GM12878 (cell line): ENCODE results near the gene GTF3C1. TPM values are rescaled to one million over a fixed set of nuclear protein-coding genes. Genes with fewer than 3 reads are reported as not detected.

Experiments used
- ATAC-seq: fragments of 200-7000 bp; cut with Tn5 transposase; 3 replicates; pipeline ENCODE4 v1.9.1; 2020; ENCODE audit warnings: mild to moderate bottlenecking, moderate library complexity
- BruUV-seq: library from RNA; stranded (reverse); fragments of 400-500 nt; replicated peaks from 2 replicates; lab custom pipeline; 2021; lab: Mats Ljungman, UMichigan
- CTCF ChIA-PET: fragments of 300-600 bp; sonication (Branson Sonifier 250); formaldehyde crosslinking; extraction: SDS; loops from one replicate; lab custom pipeline; 2021; ENCODE audit warnings: inconsistent platforms; lab: Yijun Ruan, JAX
- POLR2A ChIA-PET: fragments of 350-600 bp; formaldehyde crosslinking; extraction: SDS; loops from one replicate; lab custom pipeline; 2021; ENCODE audit warnings: inconsistent platforms; lab: Charles Lee
- RAD21 ChIA-PET: fragments of 300-600 bp; sonication (Branson Sonifier 250); formaldehyde crosslinking; loops from one replicate; lab custom pipeline; 2023; ENCODE audit warnings: antibody characterized with exemption; ENCODE audit not compliant: unreplicated experiment; lab: Charles Lee
- SMC1A ChIA-PET: fragments of 300-600 bp; sonication (Branson Sonifier 250); formaldehyde crosslinking; loops from one replicate; lab custom pipeline; 2023; ENCODE audit not compliant: unreplicated experiment, uncharacterized antibody; lab: Charles Lee
- DNase-seq: peaks from one replicate; pipeline ENCODE4 v3.0.0-alpha.2; 2011; ENCODE audit warnings: low read depth, low spot score
- FAIRE-seq: peaks from 3 replicates; lab custom pipeline; 2011; peaks lifted over from hg19 to GRCh38; lab: Jason Lieb, UNC
- H2AFZ ChIP-seq: 2 replicates; pipeline ENCODE4 v1.6.0; 2011; ENCODE audit warnings: low read depth, low read length, control low read depth; ENCODE audit not compliant: control insufficient read depth
- H3K27ac ChIP-seq: 2 replicates; pipeline ENCODE4 v1.5.1; 2011; ENCODE audit warnings: control low read depth; ENCODE audit not compliant: control insufficient read depth, insufficient read depth
- H3K27me3 ChIP-seq, 2 experiments: replicated peaks in 1 of 2; 2 replicates each; pipeline versions ENCODE4 v1.6.0 to v1.6.1; 2011; ENCODE audit warnings: low read length in 1 of 2; ENCODE audit not compliant: control insufficient read depth in 2 of 2, insufficient read depth in 2 of 2
- H3K36me3 ChIP-seq, 2 experiments: 2 replicates each; pipeline ENCODE4 v1.5.1; 2011; ENCODE audit warnings: low read length in 1 of 2; ENCODE audit not compliant: control insufficient read depth in 2 of 2, insufficient read depth in 2 of 2
- H3K4me1 ChIP-seq: 2 replicates; pipeline ENCODE4 v1.6.1; 2011; ENCODE audit warnings: mild to moderate bottlenecking, low read length, moderate library complexity, mixed read lengths; ENCODE audit not compliant: control insufficient read depth, insufficient read depth
- H3K4me2 ChIP-seq: 2 replicates; pipeline ENCODE4 v1.6.0; 2011; ENCODE audit warnings: control low read depth; ENCODE audit not compliant: control insufficient read depth, insufficient read depth
- H3K4me3 ChIP-seq: fragments of 200-600 bp; sonication (generic); 2 replicates; pipeline ENCODE4 v1.5.1; 2016
- H3K79me2 ChIP-seq: 2 replicates; pipeline ENCODE4 v1.6.0; 2011; ENCODE audit warnings: low read length; ENCODE audit not compliant: control insufficient read depth, insufficient read depth
- H3K9ac ChIP-seq: 2 replicates; pipeline ENCODE4 v1.8.0; 2011; ENCODE audit warnings: low read length, control low read depth, mixed read lengths; ENCODE audit not compliant: control insufficient read depth, insufficient read depth
- H3K9me3 ChIP-seq: replicated peaks from 3 replicates; pipeline ENCODE4 v1.5.1; 2011; ENCODE audit warnings: mild to moderate bottlenecking, low read length; ENCODE audit not compliant: control insufficient read depth, insufficient read depth
- H4K20me1 ChIP-seq: 2 replicates; pipeline ENCODE4 v1.6.0; 2011; ENCODE audit not compliant: control insufficient read depth, insufficient read depth
- BCL11A ChIP-seq: IDR thresholded peaks from 2 replicates; pipeline ENCODE4 v1.6.1; 2011; ENCODE audit warnings: low read depth, low read length
- CREM ChIP-seq: IDR thresholded peaks from 2 replicates; pipeline ENCODE4 v1.6.1; 2014; ENCODE audit warnings: antibody characterized with exemption, low read depth
- GATAD2B ChIP-seq: fragments of 450-650 bp; conservative IDR thresholded peaks from 2 replicates; pipeline ENCODE4 v1.6.1; 2017; ENCODE audit warnings: low read depth, mild to moderate bottlenecking, moderate library complexity
- HSF1 ChIP-seq: fragments of 150-350 bp; IDR thresholded peaks from 2 replicates; pipeline ENCODE4 v1.6.1; 2014; ENCODE audit warnings: mild to moderate bottlenecking, low read depth, low read length
- IKZF1 ChIP-seq: fragments of 450-650 bp; conservative IDR thresholded peaks from 2 replicates; pipeline ENCODE4 v1.6.1; 2017; ENCODE audit warnings: antibody characterized with exemption, mild to moderate bottlenecking
- IRF4 ChIP-seq: IDR thresholded peaks from 2 replicates; pipeline ENCODE4 v1.6.1; 2011; ENCODE audit warnings: low read depth, low read length
- IRF5 ChIP-seq: fragments of 450-650 bp; IDR thresholded peaks from 2 replicates; pipeline ENCODE4 v1.6.1; 2017; ENCODE audit warnings: borderline replicate concordance
- NFXL1 ChIP-seq: fragments of 450-650 bp; IDR thresholded peaks from 2 replicates; pipeline ENCODE4 v1.6.1; 2017; ENCODE audit warnings: antibody characterized with exemption, mild to moderate bottlenecking, borderline replicate concordance
- NR2C2 ChIP-seq: IDR thresholded peaks from 2 replicates; pipeline ENCODE4 v1.6.1; 2011; ENCODE audit warnings: borderline replicate concordance, low read depth; ENCODE audit not compliant: control insufficient read depth, insufficient read length
- POLR2A ChIP-seq: IDR thresholded peaks from 2 replicates; pipeline ENCODE4 v1.6.1; 2011; ENCODE audit warnings: low read depth, mild to moderate bottlenecking, low read length
- POLR2AphosphoS2 ChIP-seq: IDR thresholded peaks from 2 replicates; pipeline ENCODE4 v1.6.1; 2011; ENCODE audit warnings: low read depth, mild to moderate bottlenecking, low read length, improper control_type of control experiment, moderate library complexity
- POU2F2 ChIP-seq: IDR thresholded peaks from 3 replicates; pipeline ENCODE4 v1.6.1; 2011; ENCODE audit warnings: low read depth, mild to moderate bottlenecking, low read length, borderline replicate concordance
- SMAD1 ChIP-seq: fragments of 450-650 bp; IDR thresholded peaks from 2 replicates; pipeline ENCODE4 v1.6.1; 2018; ENCODE audit warnings: mild to moderate bottlenecking, low read depth; ENCODE audit not compliant: partially characterized antibody
- YBX1 ChIP-seq: fragments of 450-650 bp; IDR thresholded peaks from 2 replicates; pipeline ENCODE4 v1.6.1; 2016; ENCODE audit warnings: antibody characterized with exemption
- ZNF24 ChIP-seq: fragments of 450-650 bp; IDR thresholded peaks from 2 replicates; pipeline ENCODE4 v1.6.1; 2017; ENCODE audit warnings: antibody characterized with exemption, mild to moderate bottlenecking
- ZNF687 ChIP-seq: fragments of 450-650 bp; IDR thresholded peaks from 2 replicates; pipeline ENCODE4 v1.6.1; 2017; ENCODE audit warnings: mild to moderate bottlenecking, moderate library complexity
- WGBS: methylation state at CpG from one replicate; pipeline ENCODE4 v1.1.6; 2016; ENCODE audit warnings: low lambda C conversion rate; ENCODE audit not compliant: insufficient replicate concordance, insufficient coverage; ENCODE audit errors: missing lambda C conversion rate; 5-methylcytosine and 5-hydroxymethylcytosine counted together
- in situ Hi-C: fragments of 300-500 bp; cut with MboI; formaldehyde crosslinking; loops from 9 replicates; pipeline ENCODE4 v1.14.3; 2018; ENCODE audit warnings: mixed read lengths
- intact Hi-C: fragments of 100-400 bp; cut with micrococcal nuclease; formaldehyde crosslinking; loops from one replicate; pipeline ENCODE4 v1.14.2; 2022; ENCODE audit not compliant: unreplicated experiment
- polyA plus RNA-seq, 11 experiments: library from polyadenylated mRNA; depleted of rRNA in 4 of 11; unstranded in 6 of 11; stranded (reverse) in 5 of 11; fragments of >200 nt; fragmentation: Nextera tagmentation in 4 of 11; fragmentation: Illumina TruSeq in 1 of 11; extraction: Ambion mirVana in 4 of 11; extraction: Trizol in 1 of 11; gene quantifications; 1 replicate in 1 of 11; 2 replicates in 10 of 11; pipeline versions ENCODE4 v1.2.1 to v1.2.3, GENCODE V29; 2011 to 2016; ENCODE audit warnings: inconsistent platforms in 2 of 11, missing spikeins in 2 of 11, low read depth in 1 of 11
- total RNA-seq, 4 experiments: library from RNA; depleted of rRNA in 3 of 4; stranded (reverse); fragments of >200 nt in 3 of 4; fragmentation: Illumina TruSeq in 1 of 4; extraction: Trizol in 1 of 4; gene quantifications; 2 replicates each; pipeline versions ENCODE4 v1.2.1 to v1.2.3, GENCODE V29; 2013 to 2021
- TF ChIP-seq, protein P1 (sequence below): fragments of 450-650 bp; IDR thresholded peaks from 2 replicates; pipeline ENCODE4 v1.6.1; 2018; ENCODE audit warnings: borderline replicate concordance, mild to moderate bottlenecking; ENCODE audit not compliant: partially characterized antibody

GTF3C1 gene
- total and polyA plus RNA-seq, 10 of the 15 experiments (the other 5 are each of a cell fraction or from before 2014, with no cell fraction given): 0.98 to 60.9 (median 34.3) TPM

- ATAC-seq (no peak), DNase-seq (no peak), FAIRE-seq (no peak)
- no peaks in the 10 kb centered on the region for H4K20me1 ChIP-seq
- no peak overlapping the region for H3K27ac ChIP-seq
- H3K79me2 ChIP-seq: peaks cover 3% of the 10 kb centered on the region
- ChIA-PET CTCF (no interaction called here), POLR2A (no interaction called here), RAD21 (interaction anchor here (1.2 kb wide), 1 partner anchor 11 kb away, joined by 3 read pairs; no protein-coding TSS in a partner anchor), SMC1A (interaction anchor here (2.3 kb wide), 1 partner anchor 15 kb away, joined by 9 read pairs; no protein-coding TSS in a partner anchor)
- H3K9me3 ChIP-seq: no peaks in the 10 kb centered on the region; the same call in 2 of the 3 replicates
- intact Hi-C loops: no loop called here
- peaks cover 77 to 78% of the 10 kb centered on the region in 2 experiments for H3K36me3 ChIP-seq
- no peak overlapping the region for H3K9ac ChIP-seq
- WGBS: 92% methylated on average over 8 of the region's 8 CpGs
- H3K27me3 ChIP-seq: no peaks in the 10 kb centered on the region
- H3K4me1 ChIP-seq: peaks cover 13% of the 10 kb centered on the region; the same call in 1 of the 2 replicates
- no peak overlapping the region for H2AFZ ChIP-seq
- in situ Hi-C loops: no loop called here
- BruUV-seq: no TSS peak
- no peak overlapping the region for H3K4me2 ChIP-seq
- H3K4me3 ChIP-seq: no peak overlapping the region
- TF ChIP-seq BCL11A (no peak), IKZF1 (no peak), ZNF687 (no peak), GATAD2B (no peak), IRF5 (no peak), NFXL1 (no peak), CREM (no peak), POLR2A (peak; percentile 81), NR2C2 (no peak), IRF4 (no peak), SMAD1 (no peak), ZNF24 (no peak), POLR2AphosphoS2 (0 out of 2 replicates have a peak, but pooled peaks have one; percentile 21), POU2F2 (0 out of 3 replicates have a peak, but pooled peaks have one; percentile 14), YBX1 (no peak), HSF1 (no peak)
- TF ChIP-seq, protein P1, sequence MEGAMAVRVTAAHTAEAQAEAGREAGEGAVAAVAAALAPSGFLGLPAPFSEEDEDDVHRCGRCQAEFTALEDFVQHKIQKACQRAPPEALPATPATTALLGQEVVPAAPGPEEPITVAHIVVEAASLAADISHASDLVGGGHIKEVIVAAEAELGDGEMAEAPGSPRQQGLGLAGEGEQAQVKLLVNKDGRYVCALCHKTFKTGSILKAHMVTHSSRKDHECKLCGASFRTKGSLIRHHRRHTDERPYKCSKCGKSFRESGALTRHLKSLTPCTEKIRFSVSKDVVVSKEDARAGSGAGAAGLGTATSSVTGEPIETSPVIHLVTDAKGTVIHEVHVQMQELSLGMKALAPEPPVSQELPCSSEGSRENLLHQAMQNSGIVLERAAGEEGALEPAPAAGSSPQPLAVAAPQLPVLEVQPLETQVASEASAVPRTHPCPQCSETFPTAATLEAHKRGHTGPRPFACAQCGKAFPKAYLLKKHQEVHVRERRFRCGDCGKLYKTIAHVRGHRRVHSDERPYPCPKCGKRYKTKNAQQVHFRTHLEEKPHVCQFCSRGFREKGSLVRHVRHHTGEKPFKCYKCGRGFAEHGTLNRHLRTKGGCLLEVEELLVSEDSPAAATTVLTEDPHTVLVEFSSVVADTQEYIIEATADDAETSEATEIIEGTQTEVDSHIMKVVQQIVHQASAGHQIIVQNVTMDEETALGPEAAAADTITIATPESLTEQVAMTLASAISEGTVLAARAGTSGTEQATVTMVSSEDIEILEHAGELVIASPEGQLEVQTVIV: no peak
Measured at GRCh38 chr16:27441998-27442397, 107.7 kb downstream of the GTF3C1 start.
